Gastrocnemius medialis (tissue), 4 donors: Measurements from ENCODE around the gene RAPGEF1. TPM values are rescaled to one million over a fixed set of nuclear protein-coding genes. Genes with fewer than 3 reads are reported as not detected.

Experiments used
- ATAC-seq, 2 donors: fragments of 150-250 bp; one replicate each; pipeline ENCODE4 v1.9.1; 2016
- DNase-seq, 2 donors: peaks; one replicate each; pipeline ENCODE4 v3.0.0-alpha.2; 2019
- H3K27ac ChIP-seq, 4 donors: fragments of 200-600 bp; sonication (generic); 1 replicate in 1 of 4; 2 replicates in 3 of 4; pipeline ENCODE4 v1.5.1; 2016 to 2018; ENCODE audit warnings: mild to moderate bottlenecking in 2 of 4, moderate library complexity in 1 of 4
- H3K27me3 ChIP-seq, 3 donors: fragments of 200-600 bp; sonication (generic) in 2 of 3; 1 replicate in 1 of 3; 2 replicates in 2 of 3; pipeline versions ENCODE4 v1.5.1 to v1.6.0; 2016 to 2019; ENCODE audit warnings: mild to moderate bottlenecking in 1 of 3, moderate library complexity in 1 of 3
- H3K36me3 ChIP-seq, 2 donors: fragments of 200-600 bp; sonication (generic) in 1 of 2; one replicate each; pipeline ENCODE4 v1.5.1; 2017 to 2018
- H3K4me1 ChIP-seq, 2 donors: fragments of 200-600 bp; sonication (generic) in 1 of 2; one replicate each; pipeline ENCODE4 v1.5.1; 2016 to 2017; ENCODE audit warnings: mild to moderate bottlenecking in 2 of 2
- H3K4me3 ChIP-seq, 4 donors: fragments of 200-600 bp; sonication (generic) in 3 of 4; 1 replicate in 1 of 4; 2 replicates in 3 of 4; pipeline ENCODE4 v1.5.1; 2016 to 2019; ENCODE audit warnings: mild to moderate bottlenecking in 2 of 4
- H3K9me3 ChIP-seq, 3 donors: fragments of 200-600 bp; sonication (generic) in 2 of 3; 1 replicate in 1 of 3; 2 replicates in 2 of 3; pipeline ENCODE4 v1.5.1; 2016 to 2019
- CTCF ChIP-seq, 5 experiments: fragments of 450-650 bp in 3 of 5; fragments of 200-600 bp in 2 of 5; sonication (generic) in 2 of 5; IDR thresholded peaks in 4 of 5; conservative IDR thresholded peaks in 1 of 5; 1 replicate in 4 of 5; 2 replicates in 1 of 5; pipeline ENCODE4 v1.5.1; 2016 to 2019; ENCODE audit warnings: antibody characterized with exemption in 5 of 5, mild to moderate bottlenecking in 3 of 5, moderate library complexity in 3 of 5
- POLR2A ChIP-seq, 2 donors: fragments of 450-650 bp; IDR thresholded peaks; one replicate each; pipeline ENCODE4 v1.6.1; 2017; ENCODE audit warnings: antibody characterized with exemption in 2 of 2, mild to moderate bottlenecking in 2 of 2, moderate library complexity in 2 of 2
- in situ Hi-C, 4 donors: fragments of 200-750 bp; cut with MboI; loops; one replicate each; pipeline versions ENCODE4 v1.15.0 to v1.8.0; 2017; ENCODE audit warnings: low sequenced_read_pairs in 4 of 4
- intact Hi-C: fragments of 100-400 bp; cut with DNase I; formaldehyde crosslinking; loops from one replicate; pipeline ENCODE4 v1.15.1; 2023; ENCODE audit warnings: low total_unique reads
- total RNA-seq, 4 donors: library from RNA; depleted of rRNA; stranded (reverse); fragments of >200 nt; gene quantifications; one replicate each; pipeline versions ENCODE4 v1.1.0 to v1.2.3, GENCODE V29; 2016

RAPGEF1 gene
- total RNA-seq, 4 donors from 2014 or later: 123 to 296 (median 217) TPM

GRCh38 chr9:131574730-131575640 is 164.9 kb downstream of the RAPGEF1 start:
- Histone ChIP-seq H3K4me1 (peaks cover 0 to 1% of the 10 kb centered on the region in 2 donors), H3K36me3 (peaks cover 0 to 77% of the 10 kb centered on the region in 2 donors), H3K27me3 (no peaks in the 10 kb centered on the region), H3K27ac (no peak overlapping the region), H3K4me3 (no peak overlapping the region), H3K9me3 (no peaks in the 10 kb centered on the region)
- ATAC-seq: no peak
- no peak for TF ChIP-seq CTCF (IDR thresholded peaks at IDR 0.05 in 4 of 5, conservative IDR thresholded peaks at IDR 0.05 in 1 of 5)
- TF ChIP-seq POLR2A (IDR thresholded peaks at IDR 0.05): no peak
- in situ Hi-C loops (loop anchor here in 3 of 4 donors (25.0 kb wide), 1 partner anchor 687 kb away; no protein-coding TSS in a partner anchor), intact Hi-C loops (no loop called here)
- no peak for DNase-seq

GRCh38 chr9:131567910-131568309 is 172.0 kb downstream of the RAPGEF1 start:
- Histone ChIP-seq H3K36me3 (peaks cover 0 to 25% of the 10 kb centered on the region in 2 donors), H3K9me3 (no peaks in the 10 kb centered on the region), H3K4me1 (no peaks in the 10 kb centered on the region), H3K27ac (no peak overlapping the region), H3K27me3 (no peaks in the 10 kb centered on the region), H3K4me3 (no peak overlapping the region)
- in situ Hi-C loops: loop anchor here in 2 of 4 donors (25.0 kb wide), 1 partner anchor 694 kb away; no protein-coding TSS in a partner anchor
- TF ChIP-seq POLR2A (IDR thresholded peaks at IDR 0.05): no peak
- TF ChIP-seq CTCF (IDR thresholded peaks at IDR 0.05 in 4 of 5, conservative IDR thresholded peaks at IDR 0.05 in 1 of 5): no peak
- ATAC-seq: peak in 1 of 2 donors; percentile 36
- intact Hi-C loops: no loop called here
- no peak for DNase-seq

- Histone ChIP-seq H3K36me3 (peaks cover 0 to 10% of the 10 kb centered on the region in 2 donors), H3K9me3 (no peaks in the 10 kb centered on the region), H3K27ac (no peak overlapping the region), H3K4me3 (no peak overlapping the region), H3K27me3 (no peaks in the 10 kb centered on the region), H3K4me1 (no peaks in the 10 kb centered on the region)
- intact Hi-C loops (no loop called here), in situ Hi-C loops (loop anchor here in 2 of 4 donors (25.0 kb wide), 1 partner anchor 696 kb away; no protein-coding TSS in a partner anchor)
- ATAC-seq (no peak), DNase-seq (no peak)
- TF ChIP-seq CTCF (IDR thresholded peaks at IDR 0.05 in 4 of 5, conservative IDR thresholded peaks at IDR 0.05 in 1 of 5) (no peak), POLR2A (IDR thresholded peaks at IDR 0.05) (no peak)
Measured at GRCh38 chr9:131566158-131566557, 173.7 kb downstream of the RAPGEF1 start.

- Histone ChIP-seq H3K27me3 (no peaks in the 10 kb centered on the region), H3K4me1 (no peaks in the 10 kb centered on the region), H3K36me3 (peaks cover 0 to 7% of the 10 kb centered on the region in 2 donors), H3K4me3 (no peak overlapping the region), H3K27ac (no peak overlapping the region), H3K9me3 (no peaks in the 10 kb centered on the region)
- intact Hi-C loops: no loop called here
- ATAC-seq (no peak), DNase-seq (no peak)
- in situ Hi-C loops: loop anchor here in 2 of 4 donors (25.0 kb wide), 1 partner anchor 697 kb away; no protein-coding TSS in a partner anchor
- TF ChIP-seq POLR2A (IDR thresholded peaks at IDR 0.05): no peak
- no peak for TF ChIP-seq CTCF (IDR thresholded peaks at IDR 0.05 in 4 of 5, conservative IDR thresholded peaks at IDR 0.05 in 1 of 5)
Measured at GRCh38 chr9:131565369-131565768, 174.5 kb downstream of the RAPGEF1 start.
